Measurements from ENCODE around the gene BRSK1. TPM values are rescaled to one million over a fixed set of nuclear protein-coding genes. Genes with fewer than 3 reads are reported as not detected.

The BRSK1 gene
- total RNA-seq, 4 donors from 2014 or later, result 0.73 to 1.1 TPM; not detected in 2

DNA sequence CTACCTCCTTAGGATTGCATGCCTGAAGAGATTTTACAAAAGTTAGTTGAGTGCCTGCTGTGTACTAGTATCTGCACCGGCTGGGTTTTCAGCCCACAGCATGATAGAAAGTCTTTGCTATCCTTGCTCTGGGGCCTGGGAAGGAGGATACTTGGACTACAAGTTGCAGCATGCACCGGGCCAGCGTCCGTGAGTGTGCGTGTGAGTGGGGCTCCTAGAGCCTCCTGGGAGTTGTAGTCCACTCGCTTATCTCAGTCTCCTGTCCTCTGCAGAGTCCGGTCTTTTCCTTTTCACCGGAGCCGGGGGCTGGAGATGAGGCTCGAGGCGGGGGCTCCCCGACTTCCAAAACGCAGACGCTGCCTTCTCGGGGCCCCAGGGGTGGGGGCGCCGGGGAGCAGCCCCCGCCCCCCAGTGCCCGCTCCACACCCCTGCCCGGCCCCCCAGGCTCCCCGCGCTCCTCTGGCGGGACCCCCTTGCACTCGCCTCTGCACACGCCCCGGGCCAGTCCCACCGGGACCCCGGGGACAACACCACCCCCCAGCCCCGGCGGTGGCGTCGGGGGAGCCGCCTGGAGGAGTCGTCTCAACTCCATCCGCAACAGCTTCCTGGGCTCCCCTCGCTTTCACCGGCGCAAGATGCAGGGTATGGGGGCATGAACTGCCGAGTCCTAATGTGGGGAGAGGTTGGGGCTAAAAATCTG, 20.6 kb downstream of the BRSK1 start:
- no peak for DNase-seq
- peaks cover 9 to 11% (median 10%) of the 10 kb centered on the region in 3 donors for H3K4me1 ChIP-seq
- intact Hi-C loops (cut with DNase I), result loop anchor here (10.0 kb wide), 1 partner anchor 70 kb away; the partner anchor contains the start of genes IL11 and TMEM190
- no peaks in the 10 kb centered on the region for H3K27me3 ChIP-seq
- TF ChIP-seq, protein P1, sequence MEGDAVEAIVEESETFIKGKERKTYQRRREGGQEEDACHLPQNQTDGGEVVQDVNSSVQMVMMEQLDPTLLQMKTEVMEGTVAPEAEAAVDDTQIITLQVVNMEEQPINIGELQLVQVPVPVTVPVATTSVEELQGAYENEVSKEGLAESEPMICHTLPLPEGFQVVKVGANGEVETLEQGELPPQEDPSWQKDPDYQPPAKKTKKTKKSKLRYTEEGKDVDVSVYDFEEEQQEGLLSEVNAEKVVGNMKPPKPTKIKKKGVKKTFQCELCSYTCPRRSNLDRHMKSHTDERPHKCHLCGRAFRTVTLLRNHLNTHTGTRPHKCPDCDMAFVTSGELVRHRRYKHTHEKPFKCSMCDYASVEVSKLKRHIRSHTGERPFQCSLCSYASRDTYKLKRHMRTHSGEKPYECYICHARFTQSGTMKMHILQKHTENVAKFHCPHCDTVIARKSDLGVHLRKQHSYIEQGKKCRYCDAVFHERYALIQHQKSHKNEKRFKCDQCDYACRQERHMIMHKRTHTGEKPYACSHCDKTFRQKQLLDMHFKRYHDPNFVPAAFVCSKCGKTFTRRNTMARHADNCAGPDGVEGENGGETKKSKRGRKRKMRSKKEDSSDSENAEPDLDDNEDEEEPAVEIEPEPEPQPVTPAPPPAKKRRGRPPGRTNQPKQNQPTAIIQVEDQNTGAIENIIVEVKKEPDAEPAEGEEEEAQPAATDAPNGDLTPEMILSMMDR (IDR thresholded peaks at IDR 0.05), result no peak
- TF ChIP-seq POLR2A (IDR thresholded peaks at IDR 0.05), result no peak
- 75 to 78% methylated on average over 5 to 6 of the region's 39 CpGs for WGBS, 2 donors
- H3K27ac ChIP-seq, result no peak overlapping the region
- H3K36me3 ChIP-seq, result peaks cover 0 to 8% (median 0%) of the 10 kb centered on the region in 3 donors
- no peak overlapping the region for H3K4me3 ChIP-seq
- no peaks in the 10 kb centered on the region for H3K9me3 ChIP-seq

DNA sequence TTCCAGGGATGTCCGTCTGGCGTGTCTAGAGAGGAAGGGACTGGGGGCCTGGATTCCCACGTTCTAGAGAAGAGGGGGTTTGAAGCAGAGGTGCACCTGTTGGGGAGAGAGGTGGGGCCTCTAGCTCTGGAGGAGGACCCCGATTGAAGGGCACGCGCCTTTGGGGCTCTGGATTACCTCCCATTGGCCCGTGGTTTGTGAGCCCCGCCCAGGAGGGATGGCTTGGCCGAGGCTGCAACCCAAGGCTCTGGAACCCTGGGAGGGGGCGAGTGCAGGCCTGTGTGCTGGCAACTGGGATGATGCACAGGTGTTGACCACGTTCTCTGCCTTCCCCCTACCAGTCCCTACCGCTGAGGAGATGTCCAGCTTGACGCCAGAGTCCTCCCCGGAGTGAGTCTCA, 21.2 kb downstream of the BRSK1 start:
- intact Hi-C loops (cut with DNase I), result loop anchor here (10.0 kb wide), 1 partner anchor 70 kb away; the partner anchor contains the start of genes IL11 and TMEM190
- Histone ChIP-seq H3K4me1 (peaks cover 9 to 11% (median 10%) of the 10 kb centered on the region in 3 donors), H3K4me3 (no peak overlapping the region), H3K9me3 (no peaks in the 10 kb centered on the region), H3K36me3 (peaks cover 0 to 8% (median 0%) of the 10 kb centered on the region in 3 donors), H3K27ac (no peak overlapping the region), H3K27me3 (no peaks in the 10 kb centered on the region)
- TF ChIP-seq, protein P1 (IDR thresholded peaks at IDR 0.05), result no peak
- no peak for TF ChIP-seq POLR2A (IDR thresholded peaks at IDR 0.05)
- 80% methylated on average over 9 of the region's 14 CpGs; no CpG with 5 or more reads in 1 of the 2 donors for WGBS, 2 donors
- DNase-seq, result no peak

DNA sequence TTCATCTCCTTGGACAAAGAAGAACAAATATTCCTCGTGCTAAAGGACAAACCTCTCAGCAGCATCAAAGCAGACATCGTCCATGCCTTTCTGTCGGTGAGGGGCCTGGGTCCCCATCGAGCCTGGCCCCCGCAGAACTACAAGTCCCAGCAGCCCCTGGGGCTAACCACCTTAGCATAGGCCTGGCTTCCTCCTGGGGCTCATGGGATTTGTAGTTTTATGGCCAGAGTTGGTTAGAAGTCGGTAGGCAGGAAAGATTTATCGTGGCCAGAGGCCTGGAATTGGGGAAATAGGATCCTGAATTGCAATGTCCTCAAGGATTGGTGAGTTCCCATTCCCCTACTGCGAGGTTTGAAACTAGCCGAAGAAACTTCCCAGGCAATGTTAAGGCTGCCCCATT, 21.7 kb downstream of the BRSK1 start:
- peaks cover 0 to 8% (median 0%) of the 10 kb centered on the region in 3 donors for H3K36me3 ChIP-seq
- WGBS, 2 donors, result 56 to 78% methylated on average over 5 to 7 of the region's 9 CpGs
- no peaks in the 10 kb centered on the region for H3K27me3 ChIP-seq
- DNase-seq, result no peak
- TF ChIP-seq, protein P1 (IDR thresholded peaks at IDR 0.05), result no peak
- no peak for TF ChIP-seq POLR2A (IDR thresholded peaks at IDR 0.05)
- intact Hi-C loops (cut with DNase I), result loop anchor here (10.0 kb wide), 1 partner anchor 69 kb away; the partner anchor contains the start of genes IL11 and TMEM190
- no peak overlapping the region for H3K4me3 ChIP-seq
- no peak overlapping the region for H3K27ac ChIP-seq
- H3K9me3 ChIP-seq, result no peaks in the 10 kb centered on the region
- H3K4me1 ChIP-seq, result peaks cover 9 to 11% (median 10%) of the 10 kb centered on the region in 3 donors

DNA sequence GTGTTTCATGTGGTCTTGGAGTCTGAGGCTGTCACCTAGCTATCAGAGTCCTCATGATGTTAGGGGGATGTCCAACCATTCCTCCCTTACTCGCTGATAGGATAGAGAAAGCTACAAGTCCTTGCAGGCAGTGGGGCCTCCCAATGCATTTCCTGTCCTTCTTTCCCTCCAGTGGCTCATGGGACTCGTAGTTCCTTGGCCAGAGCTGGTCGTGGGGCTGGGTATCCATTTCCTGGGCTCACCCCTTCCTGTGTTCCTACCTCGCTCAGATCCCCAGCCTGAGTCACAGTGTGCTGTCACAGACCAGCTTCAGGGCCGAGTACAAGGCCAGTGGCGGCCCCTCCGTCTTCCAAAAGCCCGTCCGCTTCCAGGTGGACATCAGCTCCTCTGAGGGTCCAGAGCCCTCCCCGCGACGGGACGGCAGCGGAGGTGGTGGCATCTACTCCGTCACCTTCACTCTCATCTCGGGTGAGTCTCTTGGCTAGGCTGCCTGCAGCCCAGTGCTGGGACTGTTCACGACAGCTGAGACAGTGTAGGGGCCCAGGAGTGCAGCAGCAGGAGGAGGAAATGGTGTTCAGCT, 22.3 kb downstream of the BRSK1 start:
- intact Hi-C loops (cut with DNase I), result loop anchor here (10.0 kb wide), 1 partner anchor 69 kb away; the partner anchor contains the start of genes IL11 and TMEM190
- no peak for DNase-seq

More for the DNA sequence above, 22.3 kb downstream of the BRSK1 start:
- 86 to 90% methylated on average over 6 to 16 of the region's 17 CpGs for WGBS, 2 donors
- no peaks in the 10 kb centered on the region for H3K27me3 ChIP-seq
- H3K4me1 ChIP-seq, result peaks cover 9 to 11% (median 10%) of the 10 kb centered on the region in 3 donors
- H3K9me3 ChIP-seq, result no peaks in the 10 kb centered on the region
- peaks cover 0 to 8% (median 0%) of the 10 kb centered on the region in 3 donors for H3K36me3 ChIP-seq
- no peak overlapping the region for H3K4me3 ChIP-seq
- no peak for TF ChIP-seq POLR2A (IDR thresholded peaks at IDR 0.05)
- TF ChIP-seq, protein P1 (IDR thresholded peaks at IDR 0.05), result no peak
- no peak overlapping the region for H3K27ac ChIP-seq
